GM12878 (cell line): Measurements from ENCODE around the gene ENG.

Experiments
- CTCF ChIP-seq, 3 experiments: IDR thresholded peaks in 2 of 3; conservative IDR thresholded peaks in 1 of 3; 2 replicates each; pipeline ENCODE4 v1.5.1; 2011; ENCODE audit warnings: low read depth in 3 of 3, low read length in 3 of 3, mild to moderate bottlenecking in 3 of 3, control low read depth in 2 of 3, moderate library complexity in 2 of 3, inconsistent platforms in 1 of 3, mixed read lengths in 1 of 3; ENCODE audit not compliant: control insufficient read depth in 2 of 3, insufficient read depth in 1 of 3; ENCODE audit errors: extremely low read depth in 1 of 3
- EGR1 ChIP-seq, 2 experiments: IDR thresholded peaks; 1 replicate in 1 of 2; 2 replicates in 1 of 2; pipeline ENCODE4 v1.6.1; 2011 to 2012; ENCODE audit warnings: low read depth in 2 of 2, low read length in 2 of 2, borderline replicate concordance in 1 of 2, mild to moderate bottlenecking in 1 of 2, moderate library complexity in 1 of 2
- POLR2A ChIP-seq: IDR thresholded peaks from 2 replicates; pipeline ENCODE4 v1.6.1; 2011; ENCODE audit warnings: low read depth, mild to moderate bottlenecking, low read length
- RAD21 ChIP-seq: IDR thresholded peaks from 2 replicates; pipeline ENCODE4 v1.6.1; 2011; ENCODE audit warnings: mild to moderate bottlenecking, low read depth, low read length, moderate library complexity; ENCODE audit not compliant: insufficient read depth
- SP1 ChIP-seq: IDR thresholded peaks from one replicate; pipeline ENCODE4 v1.6.1; 2011; ENCODE audit warnings: low read depth, low read length
- SUZ12 ChIP-seq: fragments of 200-600 bp; sonication (generic); IDR thresholded peaks from one replicate; pipeline ENCODE4 v1.6.1; 2018; ENCODE audit warnings: antibody characterized with exemption, mild to moderate bottlenecking; ENCODE audit not compliant: unreplicated experiment
- ZBED1 ChIP-seq: IDR thresholded peaks from 2 replicates; pipeline ENCODE4 v1.6.1; 2016; ENCODE audit warnings: borderline replicate concordance
- ZBTB33 ChIP-seq: fragments of 450-650 bp; IDR thresholded peaks from 2 replicates; pipeline ENCODE4 v1.6.1; 2017; ENCODE audit warnings: mild to moderate bottlenecking
- ZNF217 ChIP-seq: fragments of 450-650 bp; IDR thresholded peaks from 2 replicates; pipeline ENCODE4 v1.6.1; 2017; ENCODE audit warnings: antibody characterized with exemption, mild to moderate bottlenecking

GRCh38 chr9:127808347-127809001 is 46.0 kb downstream of the ENG start:
- TF ChIP-seq POLR2A, result no peak; the same call in 1 of the 2 replicates
- TF ChIP-seq ZNF217, result no peak
- TF ChIP-seq ZBED1, result no peak
- TF ChIP-seq SP1, result no peak
- no peak for TF ChIP-seq SUZ12
- no peak for TF ChIP-seq CTCF (IDR thresholded peaks at IDR 0.05 in 2 of 3, conservative IDR thresholded peaks at IDR 0.05 in 1 of 3; ENCODE audit: control insufficient read depth in 2 of 3, extremely low read depth in 1 of 3, insufficient read depth in 1 of 3, low read depth in 3 of 3, low read length in 3 of 3)
- no peak for TF ChIP-seq ZBTB33
- TF ChIP-seq EGR1 (IDR thresholded peaks at IDR 0.05; ENCODE audit: borderline replicate concordance in 1 of 2, low read depth in 2 of 2, low read length in 2 of 2), result no peak
- no peak for TF ChIP-seq RAD21
